GM18507 (cell line): ENCODE results near the gene OTOL1.

Source experiments
- DNase-seq: peaks from one replicate; pipeline ENCODE4 v3.0.0; 2011; ENCODE audit warnings: low read depth; ENCODE audit not compliant: insufficient read length; ENCODE audit errors: extremely low spot score
- FAIRE-seq: peaks from 2 replicates; lab custom pipeline; 2011; peaks lifted over from hg19 to GRCh38; lab: Jason Lieb, UNC

Gene OTOL1

DNA sequence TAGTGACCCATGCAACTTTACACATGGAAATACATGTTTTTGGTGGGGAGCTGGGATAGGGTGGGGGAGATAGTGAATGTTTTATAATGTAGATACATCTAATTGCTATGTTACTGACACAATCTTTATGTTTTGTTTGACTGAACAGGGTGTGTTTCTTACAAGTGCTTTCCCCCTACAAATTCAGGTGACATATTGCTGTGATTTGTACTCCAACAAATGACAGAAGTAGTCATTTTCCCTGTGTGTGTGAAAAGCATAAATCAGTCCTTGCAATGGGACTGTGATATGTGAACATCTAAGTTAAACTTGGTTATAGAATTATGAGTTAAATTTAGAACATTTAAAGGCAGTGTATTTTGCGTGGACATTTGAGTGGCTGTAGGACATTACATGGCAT, 27.3 kb downstream of the OTOL1 start:
- FAIRE-seq, result no peak

DNA sequence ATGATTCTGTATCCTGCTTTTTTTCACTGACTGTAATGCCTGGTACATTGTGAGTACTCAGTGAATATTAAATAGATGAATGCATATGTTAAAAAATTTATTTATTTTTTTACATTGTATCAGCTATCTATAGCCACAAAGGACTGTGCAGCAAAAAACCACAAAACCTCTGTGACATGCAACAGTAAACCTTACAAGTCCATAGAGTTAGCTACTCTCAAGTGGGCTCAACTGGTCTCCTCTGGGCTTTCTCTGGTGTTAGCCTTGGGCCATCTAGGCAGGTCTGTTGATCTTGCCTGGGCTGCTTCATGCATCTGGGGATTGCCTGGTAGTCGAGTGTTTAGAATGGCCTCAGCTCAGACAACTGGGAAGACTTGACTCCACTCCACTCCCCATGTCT, 35.3 kb downstream of the OTOL1 start:
- FAIRE-seq, result no peak
- no peak for DNase-seq

More for the DNA sequence above, 27.3 kb downstream of the OTOL1 start:
- no peak for DNase-seq

DNA sequence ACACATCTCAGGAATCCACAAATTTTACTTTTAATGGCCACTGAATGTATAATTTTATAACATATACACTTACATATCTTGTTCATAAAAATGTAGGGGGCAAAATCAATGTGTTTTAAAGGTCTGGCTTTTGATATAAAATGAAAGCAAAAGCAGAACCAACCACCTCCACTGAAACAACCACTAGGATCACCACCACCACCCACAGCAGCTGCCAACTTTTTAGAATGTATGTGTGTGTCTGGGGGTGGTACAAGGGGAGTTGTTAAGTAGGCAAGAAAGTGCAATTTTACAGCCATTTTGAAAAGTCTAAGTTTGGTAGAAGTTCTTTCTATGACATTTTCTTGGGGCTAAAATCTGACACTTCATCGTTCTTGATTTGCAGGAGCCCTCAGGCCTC, 44.0 kb downstream of the OTOL1 start:
- no peak for DNase-seq
- no peak for FAIRE-seq

DNA sequence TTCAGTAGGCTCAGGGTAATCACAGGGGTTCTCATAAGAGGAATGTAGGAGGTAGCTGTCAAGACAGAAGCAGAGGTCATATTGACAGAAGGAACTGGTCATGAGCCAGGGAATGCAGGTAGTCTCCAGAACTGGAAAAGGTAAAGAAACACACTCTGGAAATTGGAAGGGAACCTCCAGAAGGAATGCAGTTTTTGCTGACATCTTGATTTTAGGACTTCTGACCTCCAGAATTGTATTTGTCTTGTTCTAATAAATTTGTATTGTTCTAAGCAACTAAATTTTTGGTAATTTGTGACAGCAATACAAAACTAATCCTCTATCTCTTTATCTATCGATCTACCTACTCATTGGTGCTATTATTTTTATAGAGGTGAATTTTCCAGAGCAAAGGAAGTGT, 49.2 kb downstream of the OTOL1 start:
- DNase-seq (no peak), FAIRE-seq (no peak)

DNA sequence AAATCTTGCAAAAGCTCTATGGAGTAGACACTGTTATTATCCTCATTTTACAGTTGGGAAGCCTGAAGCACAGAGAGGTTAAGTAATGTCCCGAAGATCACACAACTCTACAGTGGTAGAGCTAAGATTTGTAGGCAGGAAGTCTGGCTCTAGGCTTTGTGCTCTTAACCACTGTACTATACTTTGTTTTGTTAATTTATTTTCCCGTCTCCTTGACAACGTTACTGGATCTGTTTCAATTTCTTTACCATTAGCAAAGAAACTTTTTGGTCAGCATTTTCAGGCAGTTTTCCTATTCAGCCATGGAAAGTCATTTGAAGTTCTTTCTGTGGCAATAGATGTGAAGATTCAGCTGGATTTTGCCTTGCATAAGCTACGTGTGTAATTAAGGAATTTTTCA, 51.7 kb downstream of the OTOL1 start:
- no peak for FAIRE-seq
- DNase-seq, result no peak

DNA sequence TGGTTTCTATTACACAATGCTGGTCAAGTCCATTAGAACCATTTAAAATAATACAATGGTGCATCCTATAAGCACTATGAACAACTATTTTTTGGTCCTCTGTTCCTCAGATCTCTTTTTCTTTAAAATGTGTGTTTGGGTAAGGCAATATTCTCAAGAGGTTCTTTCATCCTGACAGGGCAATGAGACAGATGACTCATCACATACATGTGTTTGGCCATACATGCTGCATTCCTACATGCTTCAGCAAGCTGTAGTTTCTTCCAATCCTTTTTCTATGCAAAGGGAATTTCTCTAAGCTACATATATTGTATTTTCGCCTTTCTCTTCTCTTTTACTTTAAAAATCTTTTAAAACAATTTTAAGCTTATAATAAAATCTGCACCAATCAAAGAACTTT, 52.7 kb downstream of the OTOL1 start:
- DNase-seq (no peak), FAIRE-seq (no peak)

DNA sequence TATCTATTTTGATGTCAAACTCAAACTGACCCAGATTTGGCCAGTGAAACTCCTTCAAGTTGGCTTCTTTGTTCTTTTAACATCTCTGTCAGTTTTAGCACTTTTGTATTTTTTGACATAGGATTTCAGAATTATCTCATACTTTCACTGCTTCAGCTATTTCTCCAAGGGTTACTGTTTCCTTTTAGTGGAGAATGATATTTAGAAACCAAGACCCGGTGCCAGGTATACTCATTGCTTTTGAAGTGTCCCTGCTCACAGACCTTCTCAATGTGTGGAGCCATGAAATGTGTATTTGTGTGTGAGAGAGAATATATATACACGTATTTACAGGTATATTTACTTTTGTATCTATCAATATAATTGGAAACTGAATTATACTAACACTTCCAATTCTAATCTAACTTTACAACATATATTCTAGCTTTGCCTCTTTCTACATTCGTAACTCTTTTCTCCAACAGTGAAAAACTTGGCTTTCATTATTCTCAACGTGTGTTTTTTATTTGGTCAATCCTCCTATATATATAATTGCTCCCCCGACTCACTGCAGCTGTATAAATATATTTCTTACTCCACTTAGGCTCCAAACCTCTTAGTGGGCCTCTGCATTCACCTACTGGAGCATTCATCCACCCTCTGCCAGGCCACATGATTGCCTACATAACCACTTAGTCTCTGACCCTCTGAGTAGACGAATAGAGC, 54.0 kb downstream of the OTOL1 start:
- FAIRE-seq (no peak), DNase-seq (no peak)

DNA sequence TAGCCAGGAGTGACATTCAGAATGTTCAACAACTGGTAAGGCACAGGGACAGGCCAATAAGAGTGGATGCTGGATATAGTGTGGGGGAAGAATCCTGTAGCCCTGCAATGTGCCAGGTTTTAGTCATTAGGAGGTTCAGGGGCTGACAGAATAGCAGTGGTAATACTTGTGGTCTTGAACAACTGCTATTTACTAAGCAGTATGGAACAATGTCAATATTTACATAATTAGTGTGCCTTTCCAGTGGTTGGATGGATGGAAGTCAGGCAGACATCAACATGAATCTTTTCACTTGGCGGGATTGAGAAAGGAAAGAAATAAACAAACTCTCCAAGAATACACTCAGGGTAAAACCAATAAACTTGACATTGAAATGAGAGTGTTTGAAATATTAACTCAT, 55.1 kb downstream of the OTOL1 start:
- DNase-seq, result no peak
- FAIRE-seq, result no peak

DNA sequence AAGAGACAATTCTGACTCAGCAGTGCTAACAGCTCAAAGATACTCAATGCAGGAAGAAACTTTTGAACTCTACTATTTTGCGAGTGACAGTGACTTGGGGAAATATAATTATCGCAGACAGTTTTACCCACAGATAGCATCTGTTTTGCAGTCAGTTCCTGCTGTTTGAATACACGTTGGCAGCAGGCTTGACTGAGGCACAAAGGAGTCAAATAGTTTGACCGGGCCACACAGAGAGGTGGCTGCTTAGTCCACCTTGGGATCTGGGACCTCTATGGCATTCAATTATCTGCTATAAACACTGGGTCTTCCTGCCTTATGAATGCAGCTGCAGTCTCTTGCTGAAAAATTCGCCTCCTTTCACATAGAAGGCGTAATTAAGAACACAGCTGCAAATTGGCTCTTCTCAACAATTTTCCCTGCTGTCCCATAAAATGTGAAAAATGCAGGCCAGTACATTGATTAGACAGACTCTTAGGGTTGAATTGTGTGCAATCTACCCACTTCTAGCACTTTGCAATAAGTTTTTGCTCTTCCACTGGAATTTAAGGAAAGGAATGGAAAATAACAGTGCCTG, 56.5 kb downstream of the OTOL1 start:
- FAIRE-seq (no peak), DNase-seq (no peak)
